A549 (cell line): Measurements from ENCODE around the gene ZBTB46. TPM values are rescaled to one million over a fixed set of nuclear protein-coding genes. Genes with fewer than 3 reads are reported as not detected.

Experiments used
- ATAC-seq, 2 experiments: fragments of 200-7000 bp in 1 of 2; fragments of >200 bp in 1 of 2; cut with Nextera tagmentation in 1 of 2; cut with Tn5 transposase in 1 of 2; 3 replicates each; pipeline versions ENCODE4 v1.8.0 to v1.9.1; 2018 to 2020; ENCODE audit warnings: mild to moderate bottlenecking in 1 of 2, moderate library complexity in 1 of 2
- CTCF ChIA-PET: fragments of 300-600 bp; sonication (Branson Sonifier 250); formaldehyde crosslinking; extraction: SDS; loops from one replicate; lab custom pipeline; 2021; ENCODE audit warnings: antibody characterized with exemption, inconsistent platforms; lab: Yijun Ruan, JAX
- POLR2A ChIA-PET: fragments of 350-600 bp; formaldehyde crosslinking; extraction: SDS; loops from one replicate; lab custom pipeline; 2021; ENCODE audit warnings: antibody characterized with exemption, inconsistent platforms; lab: Yijun Ruan, JAX
- DNase-seq, 2 experiments: peaks; one replicate each; pipeline versions ENCODE4 v3.0.0 to v3.0.0-alpha.2; 2011 to 2016; ENCODE audit warnings: low read depth in 1 of 2, low spot score in 1 of 2
- FAIRE-seq: peaks from 2 replicates; lab custom pipeline; 2011; peaks lifted over from hg19 to GRCh38; lab: Jason Lieb, UNC
- H3K27ac ChIP-seq, 2 experiments: fragments of >200 bp; sonication (Bioruptor Twin); formaldehyde crosslinking; 3 replicates each; pipeline ENCODE4 v1.5.1; 2016 to 2017
- H3K4me1 ChIP-seq: fragments of >200 bp; sonication (Bioruptor Twin); formaldehyde crosslinking; 3 replicates; pipeline ENCODE4 v1.6.1; 2016
- H3K4me2 ChIP-seq: fragments of >200 bp; sonication (Bioruptor Twin); formaldehyde crosslinking; 3 replicates; pipeline ENCODE4 v1.6.1; 2016
- H3K4me3 ChIP-seq: fragments of >200 bp; sonication (Bioruptor Twin); formaldehyde crosslinking; 3 replicates; pipeline ENCODE4 v1.5.1; 2016
- H3K9me3 ChIP-seq: fragments of >200 bp; sonication (Bioruptor Twin); formaldehyde crosslinking; 3 replicates; pipeline ENCODE4 v1.6.1; 2016
- ATOH8 ChIP-seq: fragments of 250-450 bp; sonication (Bioruptor Pico); IDR thresholded peaks from 2 replicates; pipeline ENCODE4 v1.5.0; 2020; ENCODE audit warnings: low read depth, mild to moderate bottlenecking, moderate library complexity
- BCL3 ChIP-seq: fragments of >200 bp; sonication (Bioruptor Twin); formaldehyde crosslinking; IDR thresholded peaks from 3 replicates; pipeline ENCODE4 v1.6.1; 2016
- BHLHE40 ChIP-seq: IDR thresholded peaks from 2 replicates; pipeline ENCODE4 v1.6.1; 2012; ENCODE audit warnings: low read depth, low read length, inconsistent platforms
- CEBPB ChIP-seq, 2 experiments: fragments of >200 bp in 1 of 2; sonication (Bioruptor Twin) in 1 of 2; formaldehyde crosslinking in 1 of 2; IDR thresholded peaks; 2 replicates each; pipeline ENCODE4 v1.6.1; 2012 to 2016
- CHD2 ChIP-seq: fragments of 150-350 bp; IDR thresholded peaks from 2 replicates; pipeline ENCODE4 v1.6.1; 2014; ENCODE audit warnings: low read length; ENCODE audit not compliant: partially characterized antibody
- CHD4 ChIP-seq: fragments of 200-600 bp; sonication (generic); IDR thresholded peaks from 2 replicates; pipeline ENCODE4 v1.6.1; 2016; ENCODE audit warnings: antibody characterized with exemption, mild to moderate bottlenecking, borderline replicate concordance
- E2F6 ChIP-seq: IDR thresholded peaks from 2 replicates; pipeline ENCODE4 v1.6.1; 2012; ENCODE audit warnings: low read depth, borderline replicate concordance
- EHF ChIP-seq: fragments of 250-450 bp; sonication (Bioruptor Pico); IDR thresholded peaks from 2 replicates; pipeline ENCODE4 v1.5.0; 2020; ENCODE audit warnings: mild to moderate bottlenecking
- EHMT2 ChIP-seq: fragments of 200-600 bp; sonication (generic); IDR thresholded peaks from 2 replicates; pipeline ENCODE4 v1.6.1; 2016; ENCODE audit warnings: antibody characterized with exemption, low read depth, mild to moderate bottlenecking, moderate library complexity
- HES2 ChIP-seq: fragments of >200 bp; sonication (Bioruptor Twin); formaldehyde crosslinking; IDR thresholded peaks from 2 replicates; pipeline ENCODE4 v1.6.1; 2016
- HOXB5 ChIP-seq: fragments of 250-450 bp; sonication (Bioruptor Pico); IDR thresholded peaks from 2 replicates; pipeline ENCODE4 v1.5.0; 2020; ENCODE audit warnings: mild to moderate bottlenecking, moderate library complexity
- JUN ChIP-seq, 2 experiments: fragments of >200 bp; sonication (Bioruptor Twin); formaldehyde crosslinking; IDR thresholded peaks; 2 replicates in 1 of 2; 3 replicates in 1 of 2; pipeline ENCODE4 v1.6.1; 2016 to 2017
- KDM5A ChIP-seq: fragments of 200-600 bp; sonication (generic); IDR thresholded peaks from 2 replicates; pipeline ENCODE4 v1.6.1; 2016; ENCODE audit warnings: antibody characterized with exemption, mild to moderate bottlenecking
- MAX ChIP-seq: IDR thresholded peaks from 2 replicates; pipeline ENCODE4 v1.6.1; 2012
- MAZ ChIP-seq: fragments of 150-350 bp; IDR thresholded peaks from 2 replicates; pipeline ENCODE4 v1.6.1; 2014; ENCODE audit warnings: antibody characterized with exemption, low read depth, low read length, borderline replicate concordance
- MYC ChIP-seq: IDR thresholded peaks from 2 replicates; pipeline ENCODE4 v1.6.1; 2012; ENCODE audit warnings: mild to moderate bottlenecking, inconsistent platforms, low read length, improper control_type of control experiment, borderline replicate concordance
- PBX3 ChIP-seq: IDR thresholded peaks from 2 replicates; pipeline ENCODE4 v1.6.1; 2012
- PHF8 ChIP-seq: fragments of 200-600 bp; sonication (generic); IDR thresholded peaks from 2 replicates; pipeline ENCODE4 v1.6.1; 2016; ENCODE audit warnings: low read depth, mild to moderate bottlenecking, antibody characterized with exemption, moderate library complexity, borderline replicate concordance
- POLR2A ChIP-seq: IDR thresholded peaks from 2 replicates; pipeline ENCODE4 v1.6.1; 2012; ENCODE audit warnings: mild to moderate bottlenecking, low read length
- REST ChIP-seq: fragments of 200-600 bp; sonication (generic); IDR thresholded peaks from 2 replicates; pipeline ENCODE4 v1.6.1; 2016; ENCODE audit warnings: antibody characterized with exemption, mild to moderate bottlenecking, moderate library complexity
- RFX5 ChIP-seq: fragments of 450-650 bp; IDR thresholded peaks from 2 replicates; pipeline ENCODE4 v1.7.1; 2014; ENCODE audit warnings: antibody characterized with exemption, mild to moderate bottlenecking, moderate library complexity
- RNF2 ChIP-seq: fragments of 200-600 bp; sonication (generic); IDR thresholded peaks from 2 replicates; pipeline ENCODE4 v1.6.1; 2016; ENCODE audit warnings: low read depth, mild to moderate bottlenecking, antibody characterized with exemption, moderate library complexity, borderline replicate concordance
- USF2 ChIP-seq: fragments of 450-650 bp; IDR thresholded peaks from 2 replicates; pipeline ENCODE4 v1.6.1; 2014; ENCODE audit warnings: antibody characterized with exemption
- ZFP36 ChIP-seq: fragments of 450-650 bp; IDR thresholded peaks from 2 replicates; pipeline ENCODE4 v1.6.1; 2014; ENCODE audit warnings: borderline replicate concordance; ENCODE audit not compliant: partially characterized antibody
- WGBS: methylation state at CpG from one replicate; pipeline ENCODE4 v1.1.6; 2017; ENCODE audit errors: missing lambda C conversion rate; 5-methylcytosine and 5-hydroxymethylcytosine counted together
- polyA plus RNA-seq, 4 experiments: library from polyadenylated mRNA; depleted of rRNA in 3 of 4; stranded (reverse); fragments of >200 nt; fragmentation: RNase III in 1 of 4; extraction: RNeasy Plus Mini Kit Qiagen cat#74134 plus additional on column Dnase treatment in 1 of 4; gene quantifications; 2 replicates in 3 of 4; 3 replicates in 1 of 4; pipeline ENCODE4 v1.2.3, GENCODE V29; 2011 to 2017

Gene ZBTB46
- polyA plus RNA-seq, 2 of the 4 experiments (the other 2 are of a cell fraction): 0.17 to 0.43 TPM

- 2% methylated on average over 25 of the region's 68 CpGs for WGBS
These were observed 34.0 kb upstream of the ZBTB46 start, which contains the start of gene TPD52L2 for GRCh38 chr20:63864978-63865640. Gene TPD52L2 (plus strand): TSS chr20:63865270. CDS start chr20:63865366, 96 bp downstream.

More at GRCh38 chr20:63864978-63865640, 34.0 kb upstream of the ZBTB46 start, which contains the start of gene TPD52L2:
- TF ChIP-seq BCL3 (peak; percentile 55; the same call in 1 of the 3 replicates), KDM5A (no peak), BHLHE40 (peak; percentile 96), E2F6 (peak; percentile 96), EHF (no peak), PBX3 (0 out of 2 replicates have a peak, but pooled peaks have one; percentile 21), USF2 (peak; percentile 94), ZFP36 (no peak), PHF8 (peak; percentile 95), RNF2 (no peak), MYC (peak; percentile 82; the same call in 1 of the 2 replicates), CHD4 (no peak), POLR2A (peak; percentile 68), CHD2 (peak; percentile 57), JUN (IDR thresholded peaks at IDR 0.05) (peak in 1 of 2 experiments; percentile 84; a peak in 4 of 5 replicates), CEBPB (IDR thresholded peaks at IDR 0.05) (peak; percentile 83 to 96), HES2 (no peak), REST (peak; percentile 53; the same call in 1 of the 2 replicates), EHMT2 (no peak), RFX5 (peak; percentile 31; the same call in 1 of the 2 replicates), HOXB5 (CRISPR knock-in tag) (no peak), MAX (peak; percentile 98), MAZ (no peak), ATOH8 (no peak)
- DNase-seq: peak; percentile 98 to 99
- Histone ChIP-seq H3K27ac (peak within 1 kb of the TSS; percentile 94 to 95), H3K4me1 (peaks cover 14% of the 10 kb centered on the region; the same call in 2 of the 3 replicates), H3K4me2 (peak within 1 kb of the TSS; percentile 91), H3K9me3 (no peaks in the 10 kb centered on the region), H3K4me3 (peak within 1 kb of the TSS; percentile 95)
- CTCF ChIA-PET: interaction anchor here (0.6 to 3.6 kb wide), 23 partner anchors 8 to 342 kb away, joined by 3 to 18 read pairs (median 5); partner anchors contain the start of genes DNAJC5, LIME1 and PTK6
- POLR2A ChIA-PET: interaction anchor here (0.7 to 3.0 kb wide), 30 partner anchors 9 to 329 kb away, joined by 3 to 26 read pairs (median 5); partner anchors contain the start of genes ARFRP1, DNAJC5, GMEB2 and PRPF6
- no peak for FAIRE-seq
- peak; percentile 90 to 94 for ATAC-seq
